Astrocyte (in vitro differentiated cells and primary cell): Measurements from ENCODE around the gene EPHA7. TPM values are rescaled to one million over a fixed set of nuclear protein-coding genes. Genes with fewer than 3 reads are reported as not detected.

ENCODE experiments used
- DNase-seq: peaks from one replicate; pipeline ENCODE4 v3.0.0-alpha.2; 2010; ENCODE audit warnings: low read depth
- FAIRE-seq: peaks from 2 replicates; lab custom pipeline; 2011; peaks lifted over from hg19 to GRCh38; lab: Jason Lieb, UNC
- H2AFZ ChIP-seq: 2 replicates; pipeline ENCODE4 v1.6.0; 2012; ENCODE audit warnings: low read depth, low read length, inconsistent platforms
- H3K27ac ChIP-seq: 2 replicates; pipeline ENCODE4 v1.5.1; 2011; ENCODE audit warnings: low read depth, low read length, inconsistent platforms
- H3K27me3 ChIP-seq: 2 replicates; pipeline ENCODE4 v1.6.0; 2011; ENCODE audit warnings: low read length, inconsistent platforms; ENCODE audit not compliant: insufficient read depth
- H3K36me3 ChIP-seq: 2 replicates; pipeline ENCODE4 v1.5.1; 2011; ENCODE audit warnings: low read length, inconsistent platforms; ENCODE audit not compliant: insufficient read depth
- H3K4me1 ChIP-seq: 2 replicates; pipeline ENCODE4 v1.5.1; 2011; ENCODE audit warnings: low read length, inconsistent platforms; ENCODE audit not compliant: insufficient read depth
- H3K4me2 ChIP-seq: 2 replicates; pipeline ENCODE4 v1.6.0; 2012; ENCODE audit warnings: low read length, inconsistent platforms
- H3K4me3 ChIP-seq: 2 replicates; pipeline ENCODE4 v1.5.1; 2011; ENCODE audit warnings: low read depth, mild to moderate bottlenecking, low read length, inconsistent platforms; ENCODE audit not compliant: insufficient read depth
- H3K79me2 ChIP-seq: 2 replicates; pipeline ENCODE4 v1.6.0; 2012; ENCODE audit warnings: mild to moderate bottlenecking, low read length, inconsistent platforms; ENCODE audit not compliant: insufficient read depth
- H3K9ac ChIP-seq: 2 replicates; pipeline ENCODE4 v1.6.0; 2012; ENCODE audit warnings: mild to moderate bottlenecking, low read length, inconsistent platforms
- H3K9me3 ChIP-seq: 2 replicates; pipeline ENCODE4 v1.5.1; 2012; ENCODE audit warnings: low read depth, mild to moderate bottlenecking, low read length, inconsistent platforms; ENCODE audit not compliant: insufficient read depth
- H4K20me1 ChIP-seq: 2 replicates; pipeline ENCODE4 v1.6.0; 2012; ENCODE audit warnings: low read length, inconsistent platforms; ENCODE audit not compliant: insufficient read depth
- H3K27ac Mint-ChIP-seq: one replicate; pipeline ENCODE4 v1.8.0; 2021; ENCODE audit warnings: mild to moderate bottlenecking, mixed read lengths; ENCODE audit not compliant: unreplicated experiment
- H3K27me3 Mint-ChIP-seq: one replicate; pipeline ENCODE4 v1.8.0; 2021; ENCODE audit warnings: low read depth, mixed read lengths; ENCODE audit not compliant: unreplicated experiment
- H3K36me3 Mint-ChIP-seq: one replicate; pipeline ENCODE4 v1.8.0; 2021; ENCODE audit warnings: low read depth, mixed read lengths; ENCODE audit not compliant: unreplicated experiment
- H3K4me1 Mint-ChIP-seq: one replicate; pipeline ENCODE4 v1.8.0; 2021; ENCODE audit warnings: low read depth, mixed read lengths; ENCODE audit not compliant: unreplicated experiment
- H3K4me3 Mint-ChIP-seq: one replicate; pipeline ENCODE4 v1.8.0; 2021; ENCODE audit warnings: mild to moderate bottlenecking, moderate library complexity, mixed read lengths; ENCODE audit not compliant: unreplicated experiment
- H3K9me3 Mint-ChIP-seq: one replicate; pipeline ENCODE4 v1.8.0; 2021; ENCODE audit warnings: mild to moderate bottlenecking, mixed read lengths; ENCODE audit not compliant: unreplicated experiment
- CTCF ChIP-seq: IDR thresholded peaks from 2 replicates; pipeline ENCODE4 v1.5.1; 2011; ENCODE audit warnings: low read depth, mild to moderate bottlenecking, inconsistent platforms, low read length, moderate library complexity; ENCODE audit not compliant: insufficient read depth
- EZH2 ChIP-seq: IDR thresholded peaks from 2 replicates; pipeline ENCODE4 v1.6.1; 2012; ENCODE audit warnings: mild to moderate bottlenecking, low read length, inconsistent platforms; ENCODE audit not compliant: insufficient read depth
- total RNA-seq: library from RNA; stranded (reverse); gene quantifications from 2 replicates; pipeline ENCODE4 v1.2.1, GENCODE V29; 2021

EPHA7 gene
- total RNA-seq, 1 donor from 2014 or later, result 0.82 TPM

- peaks cover 8% of the 10 kb centered on the region for H3K4me1 ChIP-seq
- H3K79me2 ChIP-seq, result no peaks in the 10 kb centered on the region
- H4K20me1 ChIP-seq, result no peaks in the 10 kb centered on the region
- Mint-ChIP-seq H3K27me3 (peaks cover 4% of the 10 kb centered on the region), H3K27ac (no peak overlapping the region), H3K4me1 (peaks cover 4% of the 10 kb centered on the region), H3K36me3 (no peaks in the 10 kb centered on the region), H3K4me3 (peak overlapping the region; percentile 84), H3K9me3 (no peaks in the 10 kb centered on the region)
- DNase-seq (peak; percentile 6), FAIRE-seq (no peak)
- TF ChIP-seq CTCF (no peak), EZH2 (no peak)
- H3K27ac ChIP-seq, result no peak overlapping the region
- H3K9ac ChIP-seq, result no peak overlapping the region
- H2AFZ ChIP-seq, result peak overlapping the region; percentile 76
- peak overlapping the region; percentile 78 for H3K4me3 ChIP-seq
- H3K27me3 ChIP-seq, result peaks cover 9% of the 10 kb centered on the region
- H3K9me3 ChIP-seq, result no peaks in the 10 kb centered on the region
- no peaks in the 10 kb centered on the region for H3K36me3 ChIP-seq
- peak overlapping the region; percentile 93 for H3K4me2 ChIP-seq
These were observed 2.6 kb downstream of the EPHA7 start for GRCh38 chr6:93416571-93417420.

- Histone ChIP-seq H3K9me3 (no peaks in the 10 kb centered on the region), H4K20me1 (no peaks in the 10 kb centered on the region), H3K79me2 (no peaks in the 10 kb centered on the region), H3K27me3 (peaks cover 2% of the 10 kb centered on the region), H3K27ac (no peak overlapping the region), H3K36me3 (no peaks in the 10 kb centered on the region), H2AFZ (no peak overlapping the region), H3K4me1 (peaks cover 7% of the 10 kb centered on the region), H3K4me2 (no peak overlapping the region), H3K9ac (no peak overlapping the region), H3K4me3 (no peak overlapping the region)
- H3K9me3 Mint-ChIP-seq, result no peaks in the 10 kb centered on the region
- H3K27me3 Mint-ChIP-seq, result peaks cover 4% of the 10 kb centered on the region
- no peak overlapping the region for H3K4me3 Mint-ChIP-seq
- DNase-seq (no peak), FAIRE-seq (no peak)
- H3K36me3 Mint-ChIP-seq, result no peaks in the 10 kb centered on the region
- peaks cover 4% of the 10 kb centered on the region for H3K4me1 Mint-ChIP-seq
- TF ChIP-seq CTCF (no peak), EZH2 (no peak)
- no peak overlapping the region for H3K27ac Mint-ChIP-seq
These were observed 6.2 kb downstream of the EPHA7 start for GRCh38 chr6:93413190-93413589.

- Histone ChIP-seq H3K27me3 (peaks cover 2% of the 10 kb centered on the region), H4K20me1 (no peaks in the 10 kb centered on the region), H3K4me3 (no peak overlapping the region), H2AFZ (no peak overlapping the region), H3K9ac (no peak overlapping the region), H3K27ac (no peak overlapping the region), H3K9me3 (no peaks in the 10 kb centered on the region), H3K4me2 (no peak overlapping the region), H3K79me2 (no peaks in the 10 kb centered on the region), H3K36me3 (no peaks in the 10 kb centered on the region), H3K4me1 (no peaks in the 10 kb centered on the region)
- Mint-ChIP-seq H3K27me3 (peaks cover under 1% of the 10 kb centered on the region), H3K27ac (no peak overlapping the region), H3K36me3 (no peaks in the 10 kb centered on the region), H3K4me3 (no peak overlapping the region), H3K4me1 (peaks cover under 1% of the 10 kb centered on the region), H3K9me3 (no peaks in the 10 kb centered on the region)
- no peak for DNase-seq
- FAIRE-seq, result no peak
- TF ChIP-seq CTCF (no peak), EZH2 (no peak)
These were observed 6.9 kb downstream of the EPHA7 start for GRCh38 chr6:93412452-93412851.
